GM19193 (cell line): ENCODE data around the gene BICRAL.

Experiments used
- POLR2A ChIP-seq: IDR thresholded peaks from 4 replicates; pipeline ENCODE4 v1.6.1; 2011; ENCODE audit not compliant: insufficient read depth, insufficient read length; ENCODE audit errors: extremely low read depth

Gene BICRAL

DNA sequence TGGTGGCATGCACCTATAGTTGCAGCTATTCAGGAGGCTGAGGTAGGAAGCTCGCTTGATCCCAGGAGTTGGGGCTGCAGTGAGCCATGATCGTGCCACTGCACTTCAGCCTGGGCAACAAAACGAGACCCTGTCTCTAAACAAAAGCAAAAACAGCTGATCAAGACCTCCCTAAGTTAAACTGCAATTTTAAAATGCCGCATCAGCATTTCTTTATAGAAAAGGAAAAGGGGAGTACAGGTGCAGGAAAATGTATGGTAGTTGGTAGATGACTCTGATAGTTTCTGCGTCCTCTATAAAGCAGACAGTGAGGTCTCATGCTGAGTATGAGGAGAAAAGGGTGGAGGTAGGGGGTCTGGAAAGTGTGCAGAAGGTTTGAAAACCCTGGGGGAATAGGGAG is 27.1 kb upstream of the BICRAL start:
- TF ChIP-seq POLR2A, result no peak

- no peak for TF ChIP-seq POLR2A
Observed at GRCh38 chr6:42756722-42757121, 25.1 kb upstream of the BICRAL start.

- TF ChIP-seq POLR2A, result no peak
Observed at GRCh38 chr6:42758756-42759430, 23.0 kb upstream of the BICRAL start.

GRCh38 chr6:42761287-42762067 is 20.4 kb upstream of the BICRAL start:
- TF ChIP-seq POLR2A, result no peak

GRCh38 chr6:42762426-42762859 is 19.4 kb upstream of the BICRAL start:
- TF ChIP-seq POLR2A, result no peak

- TF ChIP-seq POLR2A, result no peak
Observed at GRCh38 chr6:42762950-42763349, 18.9 kb upstream of the BICRAL start.

DNA sequence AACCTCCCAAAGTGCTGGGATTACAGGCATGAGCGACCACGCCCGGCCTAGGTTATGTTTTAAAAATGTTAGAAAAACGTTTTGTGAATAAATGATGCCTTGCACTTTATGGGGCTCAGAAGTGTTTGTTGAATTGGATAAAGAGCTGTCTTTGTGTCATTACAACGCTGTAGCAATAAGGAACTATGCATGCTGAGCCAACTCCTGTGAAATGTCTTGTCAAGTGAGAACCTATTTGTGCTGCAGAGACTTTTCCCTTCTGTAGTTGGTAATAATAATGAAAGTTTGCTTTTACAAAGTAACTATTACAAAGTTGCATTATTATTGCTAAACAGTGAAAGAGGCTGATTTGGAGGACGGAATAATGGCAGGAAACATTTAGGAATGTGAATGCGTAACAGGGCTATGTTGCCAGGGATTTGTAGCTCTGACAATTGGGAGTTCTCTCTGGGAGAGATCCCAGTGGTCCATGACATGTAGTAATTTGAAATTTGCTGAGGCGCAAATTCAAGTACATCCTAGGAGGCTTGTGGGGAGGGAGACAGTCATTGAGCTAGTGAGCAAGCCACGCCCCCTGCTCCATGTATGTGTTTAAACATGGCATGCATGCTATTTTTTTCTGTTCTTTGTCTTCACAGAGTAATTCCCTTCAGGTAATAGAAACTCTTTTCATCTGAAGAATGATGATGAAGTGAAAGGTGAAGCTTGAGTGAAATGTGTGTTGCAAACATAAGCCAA is 16.8 kb upstream of the BICRAL start:
- no peak for TF ChIP-seq POLR2A

DNA sequence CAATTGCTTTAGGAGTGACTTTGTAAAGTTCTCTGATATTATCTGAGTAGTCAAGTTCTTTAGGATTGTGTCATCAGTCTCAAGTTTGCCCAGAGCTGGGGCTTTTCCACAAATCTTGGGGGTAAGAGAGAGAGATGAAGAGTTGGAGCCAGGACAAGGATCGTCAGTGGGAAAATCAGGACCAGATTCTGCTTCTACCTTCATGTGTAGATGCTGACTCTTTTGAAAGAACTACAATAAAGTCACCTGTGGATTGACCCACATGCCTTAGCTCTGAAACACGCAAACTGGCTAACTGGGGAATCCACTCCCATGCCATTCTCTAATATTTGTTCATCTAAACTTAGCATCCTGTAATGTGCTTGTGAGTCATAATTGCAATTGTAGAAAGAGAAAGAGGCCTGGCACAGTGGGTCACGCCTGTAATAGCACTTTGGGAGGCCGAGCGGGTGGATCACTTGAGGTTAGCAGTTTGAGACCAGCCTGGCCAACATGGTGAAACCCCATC is 15.6 kb upstream of the BICRAL start:
- no peak for TF ChIP-seq POLR2A

DNA sequence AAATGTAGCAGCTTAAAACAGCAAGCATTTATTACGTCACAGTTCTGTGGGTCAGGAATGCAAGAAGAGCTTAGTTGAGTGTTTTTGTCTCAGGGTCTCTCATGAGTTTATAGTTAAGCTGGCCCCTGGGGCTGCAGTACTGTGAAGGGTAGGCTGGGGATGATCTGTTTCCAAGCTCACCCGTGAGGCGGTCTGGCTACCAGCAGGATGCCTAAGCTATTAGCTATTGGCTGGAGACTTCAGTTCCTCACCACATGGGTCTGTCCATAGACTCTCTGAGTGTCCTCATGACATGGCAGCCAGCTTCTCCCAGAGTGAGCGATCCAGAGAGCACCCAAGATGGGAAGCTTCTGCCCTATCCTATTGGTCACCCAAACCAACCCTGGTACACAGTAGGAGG is 12.8 kb upstream of the BICRAL start:
- no peak for TF ChIP-seq POLR2A

GRCh38 chr6:42769836-42770235 is 12.0 kb upstream of the BICRAL start:
- TF ChIP-seq POLR2A, result no peak

GRCh38 chr6:42771741-42772100 is 10.1 kb upstream of the BICRAL start:
- no peak for TF ChIP-seq POLR2A

GRCh38 chr6:42774201-42774600 is 7.7 kb upstream of the BICRAL start:
- no peak for TF ChIP-seq POLR2A

DNA sequence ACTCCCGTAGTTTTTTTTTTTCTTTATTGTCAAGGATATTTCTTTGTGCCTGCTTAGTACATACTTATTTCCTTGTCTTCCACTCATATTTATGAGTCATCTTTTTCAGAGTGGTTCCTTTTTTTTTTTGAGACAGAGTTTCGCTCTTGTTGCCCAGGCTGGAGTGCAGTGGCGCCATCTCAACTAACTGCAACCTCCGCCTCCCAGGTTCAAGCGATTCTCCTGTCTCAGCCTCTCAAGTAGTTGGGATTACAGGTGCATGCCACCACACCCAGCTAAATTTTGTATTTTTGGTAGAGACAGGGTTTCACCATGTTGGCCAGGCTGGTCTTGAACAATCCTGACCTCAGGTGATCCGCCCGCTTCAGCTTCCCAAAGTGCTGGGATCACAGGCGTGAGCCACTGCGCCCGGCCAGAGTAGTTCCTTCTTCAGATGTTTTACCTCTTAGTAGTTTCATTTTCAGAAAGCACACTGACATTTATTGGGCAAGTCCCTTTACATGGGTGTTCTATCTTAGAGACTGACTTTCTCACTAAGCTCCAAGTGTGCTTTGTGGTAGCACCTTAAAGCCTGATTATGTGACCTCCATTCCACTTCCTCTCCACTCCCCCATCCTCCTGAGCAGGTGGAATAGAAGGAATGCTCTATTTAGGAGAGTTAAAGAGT is 6.9 kb upstream of the BICRAL start:
- peak; percentile 60 for TF ChIP-seq POLR2A

- peak; percentile 9 for TF ChIP-seq POLR2A
Observed at GRCh38 chr6:42777126-42777822, 4.6 kb upstream of the BICRAL start.
